Upper lobe of right lung (tissue), 1 donor: ENCODE results near the gene CMSS1. TPM values are rescaled to one million over a fixed set of nuclear protein-coding genes. Genes with fewer than 3 reads are reported as not detected.

Experiments used
- ATAC-seq: fragments of 200-7000 bp; cut with Tn5 transposase; one replicate; pipeline ENCODE4 v1.9.1; 2020; ENCODE audit warnings: mild to moderate bottlenecking, moderate library complexity
- DNase-seq: peaks from one replicate; pipeline ENCODE4 v3.0.0-alpha.2; 2020
- H3K27ac ChIP-seq: fragments of 200-600 bp; one replicate; pipeline ENCODE4 v1.8.0; 2022
- H3K27me3 ChIP-seq: fragments of 200-600 bp; one replicate; pipeline ENCODE4 v1.8.0; 2022; ENCODE audit warnings: mild to moderate bottlenecking
- H3K36me3 ChIP-seq: fragments of 200-600 bp; one replicate; pipeline ENCODE4 v1.8.0; 2022
- H3K4me1 ChIP-seq: fragments of 200-600 bp; one replicate; pipeline ENCODE4 v1.8.0; 2022
- H3K4me3 ChIP-seq: fragments of 200-600 bp; one replicate; pipeline ENCODE4 v1.8.0; 2022; ENCODE audit warnings: mild to moderate bottlenecking
- H3K9me3 ChIP-seq: fragments of 200-600 bp; one replicate; pipeline ENCODE4 v1.8.0; 2022
- intact Hi-C: fragments of 100-400 bp; cut with DNase I; formaldehyde crosslinking; loops from one replicate; pipeline ENCODE4 v1.11.0; 2022
- total RNA-seq: library from RNA; stranded (reverse); fragmentation: NEBNext Ultra II Directional; extraction: Animal tissue kit (Norgen Biotek cat#: 25700); gene quantifications from one replicate; pipeline ENCODE4 v1.2.1, GENCODE V29; 2021
- TF ChIP-seq, protein P1 (sequence below): fragments of 200-600 bp; IDR thresholded peaks from one replicate; pipeline ENCODE4 v1.8.0; 2022; ENCODE audit warnings: antibody characterized with exemption
- donor health status: DM: no; HTN: yes; CAD: no; lungs with severe emphysema.

Gene CMSS1
- total RNA-seq, 1 donor from 2014 or later = 20.6 TPM

- intact Hi-C loops = no loop called here
- TF ChIP-seq, protein P1, sequence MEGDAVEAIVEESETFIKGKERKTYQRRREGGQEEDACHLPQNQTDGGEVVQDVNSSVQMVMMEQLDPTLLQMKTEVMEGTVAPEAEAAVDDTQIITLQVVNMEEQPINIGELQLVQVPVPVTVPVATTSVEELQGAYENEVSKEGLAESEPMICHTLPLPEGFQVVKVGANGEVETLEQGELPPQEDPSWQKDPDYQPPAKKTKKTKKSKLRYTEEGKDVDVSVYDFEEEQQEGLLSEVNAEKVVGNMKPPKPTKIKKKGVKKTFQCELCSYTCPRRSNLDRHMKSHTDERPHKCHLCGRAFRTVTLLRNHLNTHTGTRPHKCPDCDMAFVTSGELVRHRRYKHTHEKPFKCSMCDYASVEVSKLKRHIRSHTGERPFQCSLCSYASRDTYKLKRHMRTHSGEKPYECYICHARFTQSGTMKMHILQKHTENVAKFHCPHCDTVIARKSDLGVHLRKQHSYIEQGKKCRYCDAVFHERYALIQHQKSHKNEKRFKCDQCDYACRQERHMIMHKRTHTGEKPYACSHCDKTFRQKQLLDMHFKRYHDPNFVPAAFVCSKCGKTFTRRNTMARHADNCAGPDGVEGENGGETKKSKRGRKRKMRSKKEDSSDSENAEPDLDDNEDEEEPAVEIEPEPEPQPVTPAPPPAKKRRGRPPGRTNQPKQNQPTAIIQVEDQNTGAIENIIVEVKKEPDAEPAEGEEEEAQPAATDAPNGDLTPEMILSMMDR = no peak
- no peaks in the 10 kb centered on the region for H3K9me3 ChIP-seq
- no peak overlapping the region for H3K27ac ChIP-seq
- no peaks in the 10 kb centered on the region for H3K27me3 ChIP-seq
- ATAC-seq (no peak), DNase-seq (no peak)
- H3K36me3 ChIP-seq = no peaks in the 10 kb centered on the region
- peaks cover 16% of the 10 kb centered on the region for H3K4me1 ChIP-seq
- H3K4me3 ChIP-seq = no peak overlapping the region
Measured at GRCh38 chr3:99965077-99965476, 147.4 kb downstream of the CMSS1 start.

DNA sequence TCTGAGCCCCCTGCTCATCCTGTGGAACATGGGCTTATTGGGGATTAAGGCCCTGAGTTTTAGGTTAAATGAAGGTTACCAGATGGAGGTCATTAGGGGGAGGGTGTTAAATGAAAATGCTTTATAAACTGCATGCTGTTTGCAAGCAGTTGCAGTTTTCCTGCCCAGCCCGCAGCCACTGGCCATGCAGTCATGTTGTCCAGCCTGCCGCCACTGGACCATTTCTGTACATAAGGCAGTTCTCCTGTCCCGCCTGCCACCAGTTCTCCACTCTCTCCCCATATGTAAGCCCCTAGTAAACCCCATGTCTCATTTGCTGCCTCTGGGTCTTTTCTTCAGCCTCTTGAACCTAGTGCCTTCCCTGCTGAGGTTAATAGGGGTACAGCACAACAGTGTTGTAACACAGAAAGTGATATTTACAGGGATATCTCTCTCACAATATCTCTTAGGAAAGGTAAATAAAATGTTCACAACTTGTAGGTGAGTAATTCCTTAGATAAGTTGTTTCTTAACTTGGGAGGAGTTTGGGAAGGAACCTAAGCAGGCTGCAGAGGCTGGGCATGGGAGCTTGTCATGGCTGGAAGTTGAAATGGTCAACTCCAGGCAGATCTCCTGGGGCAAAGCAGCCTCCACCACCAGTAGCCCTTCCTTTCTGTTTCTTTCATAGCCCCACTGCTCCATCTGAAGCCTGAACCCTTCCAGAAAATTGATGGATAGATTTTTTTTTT lies 148.2 kb downstream of the CMSS1 start:
- DNase-seq = no peak
- no peaks in the 10 kb centered on the region for H3K36me3 ChIP-seq

DNA sequence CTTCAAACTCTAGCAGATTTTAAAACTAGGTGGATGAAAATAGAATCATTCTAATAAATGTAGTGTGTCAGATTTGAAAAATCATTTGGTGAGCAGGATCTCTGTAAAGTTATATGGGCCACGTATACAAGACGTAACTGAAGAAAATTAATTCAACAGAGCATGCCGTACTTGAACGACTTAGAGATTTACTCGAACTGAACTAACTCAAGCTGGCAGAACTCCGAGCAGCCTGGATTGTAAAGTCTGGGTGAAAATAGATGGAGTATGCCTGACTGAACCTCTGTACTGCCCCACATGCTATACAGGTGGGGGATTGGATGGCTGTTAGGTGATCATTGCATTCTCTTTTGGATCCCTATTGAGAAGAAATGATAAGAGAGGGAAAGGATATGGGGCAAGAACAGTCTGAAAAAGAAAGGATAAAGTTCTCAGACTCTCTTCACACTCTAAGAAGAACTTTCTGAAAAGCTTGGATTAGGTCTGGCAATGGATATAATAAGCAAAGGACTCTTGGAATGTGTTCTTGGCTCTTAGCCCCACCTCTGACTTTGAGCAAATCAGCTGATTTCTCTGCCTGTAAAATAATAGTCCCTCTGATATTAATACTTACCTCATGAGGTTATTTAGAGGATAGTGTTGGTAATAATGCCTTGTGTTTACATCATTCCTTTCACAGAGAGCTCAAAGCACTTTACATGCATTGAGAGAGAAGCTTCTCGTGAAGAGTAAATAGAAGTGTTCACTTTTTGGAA lies 149.2 kb downstream of the CMSS1 start:
- Histone ChIP-seq H3K4me1 (peaks cover 11% of the 10 kb centered on the region), H3K27ac (no peak overlapping the region), H3K9me3 (no peaks in the 10 kb centered on the region), H3K36me3 (no peaks in the 10 kb centered on the region), H3K4me3 (no peak overlapping the region), H3K27me3 (no peaks in the 10 kb centered on the region)
- ATAC-seq = no peak
- intact Hi-C loops = no loop called here
- no peak for DNase-seq
- TF ChIP-seq, protein P1 = no peak

More for the DNA sequence above, 148.2 kb downstream of the CMSS1 start:
- no peak for ATAC-seq
- Histone ChIP-seq H3K27me3 (no peaks in the 10 kb centered on the region), H3K4me3 (no peak overlapping the region), H3K4me1 (peaks cover 13% of the 10 kb centered on the region), H3K27ac (no peak overlapping the region), H3K9me3 (no peaks in the 10 kb centered on the region)
- intact Hi-C loops = no loop called here
- TF ChIP-seq, protein P1 = no peak

- no peaks in the 10 kb centered on the region for H3K27me3 ChIP-seq
- H3K9me3 ChIP-seq = no peaks in the 10 kb centered on the region
- intact Hi-C loops = no loop called here
- no peaks in the 10 kb centered on the region for H3K36me3 ChIP-seq
- H3K4me1 ChIP-seq = peaks cover 11% of the 10 kb centered on the region
- no peak overlapping the region for H3K4me3 ChIP-seq
- TF ChIP-seq, protein P1 = no peak
- DNase-seq (no peak), ATAC-seq (no peak)
- no peak overlapping the region for H3K27ac ChIP-seq
Measured at GRCh38 chr3:99967796-99968195, 150.1 kb downstream of the CMSS1 start.

DNA sequence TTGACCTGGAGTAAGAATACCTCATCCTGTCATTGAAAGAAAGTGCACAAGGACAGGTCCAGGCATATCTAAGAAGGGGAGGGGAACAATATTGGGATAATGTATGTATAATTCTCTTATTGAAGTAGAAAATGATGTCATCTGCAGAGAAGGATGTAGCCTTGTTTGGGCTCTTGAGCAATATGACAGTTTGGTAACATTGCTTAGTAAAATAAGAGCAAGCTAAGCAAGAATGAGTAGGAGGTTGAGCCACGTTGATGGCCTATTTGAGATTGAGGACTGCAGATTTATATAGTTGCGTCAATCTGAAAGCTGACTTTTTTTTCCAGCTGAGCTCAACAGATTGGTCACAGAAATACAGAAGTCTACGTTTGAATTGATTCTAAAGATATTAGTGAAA lies 151.5 kb downstream of the CMSS1 start:
- Histone ChIP-seq H3K4me1 (peaks cover 11% of the 10 kb centered on the region), H3K4me3 (no peak overlapping the region), H3K9me3 (no peaks in the 10 kb centered on the region), H3K27ac (no peak overlapping the region), H3K27me3 (no peaks in the 10 kb centered on the region), H3K36me3 (no peaks in the 10 kb centered on the region)
- TF ChIP-seq, protein P1 = no peak
- intact Hi-C loops = no loop called here
- DNase-seq (no peak), ATAC-seq (peak; percentile 62)
